ENCODE measurements around the gene C14orf119.

C14orf119 gene

DNA sequence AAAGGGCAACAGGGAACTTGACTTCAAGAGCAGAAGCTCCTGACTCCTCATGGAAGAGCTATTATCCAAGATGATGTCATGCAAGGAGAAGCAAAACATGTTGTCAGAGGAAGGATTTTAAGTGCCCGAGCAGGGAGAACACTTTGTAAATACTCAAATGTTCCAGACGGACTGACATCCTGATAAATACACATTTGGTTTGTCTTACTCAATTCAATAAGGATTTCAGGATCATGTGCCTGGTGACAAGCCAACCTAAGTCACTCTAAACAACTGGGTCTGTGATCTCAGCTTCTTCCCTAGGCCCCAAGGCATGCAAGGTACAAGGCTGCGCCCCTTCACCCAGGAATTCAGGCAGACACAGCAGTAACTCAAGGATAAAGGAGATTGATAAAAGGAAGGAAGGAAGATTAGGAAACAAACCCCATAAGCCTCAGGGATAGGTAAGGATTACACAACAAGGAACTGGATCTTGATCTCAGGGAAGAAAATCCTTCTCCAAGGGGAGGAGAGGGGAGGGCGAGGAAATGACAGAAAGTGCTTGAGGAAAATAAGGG, 50.6 kb downstream of the C14orf119 start:
- FAIRE-seq: no peak
- no peak for DNase-seq (ENCODE audit: insufficient read length, low spot score)

DNA sequence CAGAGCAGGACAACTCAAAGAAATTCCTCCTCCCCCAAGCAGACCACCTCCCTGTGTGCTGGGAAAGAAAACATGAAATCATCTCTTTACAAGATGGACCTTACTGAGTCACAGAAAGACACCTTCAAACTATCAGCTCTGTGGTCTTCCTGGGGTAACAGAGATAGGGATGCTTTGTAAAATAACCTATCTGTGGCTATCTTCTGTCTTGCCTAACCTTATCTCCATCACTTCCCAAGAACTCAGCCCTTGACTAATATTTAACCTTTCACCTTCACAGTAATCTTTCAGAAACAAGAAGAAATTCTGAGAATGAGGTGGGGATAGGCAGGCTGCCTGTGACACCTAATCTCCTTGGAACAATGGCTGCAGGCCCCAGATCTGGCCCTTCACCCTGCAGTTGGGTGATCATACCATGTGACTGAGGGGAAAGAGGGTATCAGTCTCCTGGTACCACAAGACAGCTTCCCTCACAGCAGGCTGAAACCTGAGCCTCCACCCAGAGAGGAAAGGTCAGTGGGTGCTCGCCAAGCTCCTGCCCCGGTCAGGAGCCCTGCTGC, 51.1 kb downstream of the C14orf119 start:
- DNase-seq (ENCODE audit: insufficient read length, low spot score): no peak
- FAIRE-seq: no peak

DNA sequence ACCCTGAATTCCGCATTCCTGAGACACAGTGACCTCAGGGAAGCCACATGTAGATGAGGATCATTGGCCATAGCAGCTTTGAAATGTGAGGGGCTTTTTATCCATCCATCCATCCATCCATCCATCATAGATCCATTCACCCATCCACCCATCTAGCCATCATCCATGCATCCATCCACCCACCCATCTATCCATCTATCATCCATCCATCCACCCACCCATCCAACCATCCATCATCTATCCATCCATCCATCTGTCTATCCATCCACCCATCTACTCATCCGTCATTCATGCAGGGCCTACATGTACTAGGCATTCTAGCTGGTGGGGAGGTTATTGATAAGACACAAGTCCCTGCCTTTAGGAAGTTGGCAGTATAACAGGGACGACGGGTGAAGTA, 51.7 kb downstream of the C14orf119 start:
- no peak for DNase-seq (ENCODE audit: insufficient read length, low spot score)
- FAIRE-seq: no peak

- FAIRE-seq (no peak), DNase-seq (ENCODE audit: insufficient read length, low spot score) (no peak)
Observed at GRCh38 chr14:23147676-23148075, 52.4 kb downstream of the C14orf119 start.

DNA sequence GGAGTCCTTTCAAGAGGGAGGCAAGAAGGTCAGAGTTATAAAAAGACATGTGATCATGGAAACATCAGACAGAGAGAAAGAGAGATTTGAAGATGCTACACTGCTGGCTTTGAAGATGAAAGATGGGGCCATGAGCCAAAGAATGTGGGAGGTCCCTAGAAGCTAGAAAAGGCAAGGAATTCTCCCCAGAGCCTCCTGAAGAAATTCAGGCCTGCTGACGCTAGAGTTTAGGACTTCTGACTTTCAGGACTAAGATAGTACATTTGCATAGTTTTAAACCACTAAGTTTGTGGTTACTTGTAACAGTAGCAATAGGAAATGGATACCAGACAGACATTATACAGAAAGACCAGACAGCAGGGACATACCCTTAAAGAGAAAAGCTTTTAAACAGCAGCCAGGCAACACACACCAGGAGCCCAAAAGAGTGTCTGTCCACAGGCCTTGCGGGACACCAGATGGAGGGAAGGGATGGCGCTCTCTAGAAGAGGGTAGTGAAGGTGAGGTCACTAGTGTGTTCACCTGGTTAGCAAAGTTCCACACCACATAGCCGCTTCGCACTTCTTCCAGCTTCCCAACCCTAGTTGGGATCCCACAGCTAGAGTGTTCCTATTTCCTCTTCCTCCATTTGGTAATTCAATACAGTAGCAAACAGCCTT, 53.4 kb downstream of the C14orf119 start:
- FAIRE-seq (no peak), DNase-seq (ENCODE audit: insufficient read length, low spot score) (no peak)

DNA sequence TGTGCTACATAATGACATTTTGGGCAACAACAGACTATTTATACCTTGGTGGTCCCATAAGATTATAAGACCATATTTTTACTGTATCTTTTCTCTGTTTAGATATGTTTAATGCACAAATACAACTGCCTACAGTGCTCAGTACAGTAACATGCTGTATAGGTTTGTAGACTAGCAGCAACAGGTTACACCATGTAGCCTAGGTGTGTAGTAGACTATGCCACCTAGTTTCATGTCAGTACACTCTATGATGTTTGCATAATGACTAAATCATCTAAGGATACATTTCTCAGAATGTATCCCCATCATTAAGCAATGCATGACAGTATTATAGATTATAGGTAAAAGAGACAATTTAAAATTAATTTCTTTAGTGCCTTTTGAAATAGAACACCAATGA, 54.4 kb downstream of the C14orf119 start:
- no peak for DNase-seq (ENCODE audit: insufficient read length, low spot score)
- FAIRE-seq: no peak

Measured in HTR-8/SVneo (cell line).